GM12878 (cell line): ENCODE results near the gene STX8. TPM values are rescaled to one million over a fixed set of nuclear protein-coding genes. Genes with fewer than 3 reads are reported as not detected.

ENCODE experiments used
- ATAC-seq: fragments of 200-7000 bp; cut with Tn5 transposase; 3 replicates; pipeline ENCODE4 v1.9.1; 2020; ENCODE audit warnings: mild to moderate bottlenecking, moderate library complexity
- BruUV-seq: library from RNA; stranded (reverse); fragments of 400-500 nt; replicated peaks from 2 replicates; lab custom pipeline; 2021; lab: Mats Ljungman, UMichigan
- CTCF ChIA-PET: fragments of 300-600 bp; sonication (Branson Sonifier 250); formaldehyde crosslinking; extraction: SDS; loops from one replicate; lab custom pipeline; 2021; ENCODE audit warnings: inconsistent platforms; lab: Yijun Ruan, JAX
- POLR2A ChIA-PET: fragments of 350-600 bp; formaldehyde crosslinking; extraction: SDS; loops from one replicate; lab custom pipeline; 2021; ENCODE audit warnings: inconsistent platforms; lab: Charles Lee
- RAD21 ChIA-PET: fragments of 300-600 bp; sonication (Branson Sonifier 250); formaldehyde crosslinking; loops from one replicate; lab custom pipeline; 2023; ENCODE audit warnings: antibody characterized with exemption; ENCODE audit not compliant: unreplicated experiment; lab: Charles Lee
- SMC1A ChIA-PET: fragments of 300-600 bp; sonication (Branson Sonifier 250); formaldehyde crosslinking; loops from one replicate; lab custom pipeline; 2023; ENCODE audit not compliant: unreplicated experiment, uncharacterized antibody; lab: Charles Lee
- DNase-seq: peaks from one replicate; pipeline ENCODE4 v3.0.0-alpha.2; 2011; ENCODE audit warnings: low read depth, low spot score
- FAIRE-seq: peaks from 3 replicates; lab custom pipeline; 2011; peaks lifted over from hg19 to GRCh38; lab: Jason Lieb, UNC
- H2AFZ ChIP-seq: 2 replicates; pipeline ENCODE4 v1.6.0; 2011; ENCODE audit warnings: low read depth, low read length, control low read depth; ENCODE audit not compliant: control insufficient read depth
- H3K27ac ChIP-seq: 2 replicates; pipeline ENCODE4 v1.5.1; 2011; ENCODE audit warnings: control low read depth; ENCODE audit not compliant: control insufficient read depth, insufficient read depth
- H3K27me3 ChIP-seq, 2 experiments: replicated peaks in 1 of 2; 2 replicates each; pipeline versions ENCODE4 v1.6.0 to v1.6.1; 2011; ENCODE audit warnings: low read length in 1 of 2; ENCODE audit not compliant: control insufficient read depth in 2 of 2, insufficient read depth in 2 of 2
- H3K36me3 ChIP-seq, 2 experiments: 2 replicates each; pipeline ENCODE4 v1.5.1; 2011; ENCODE audit warnings: low read length in 1 of 2; ENCODE audit not compliant: control insufficient read depth in 2 of 2, insufficient read depth in 2 of 2
- H3K4me1 ChIP-seq: 2 replicates; pipeline ENCODE4 v1.6.1; 2011; ENCODE audit warnings: mild to moderate bottlenecking, low read length, moderate library complexity, mixed read lengths; ENCODE audit not compliant: control insufficient read depth, insufficient read depth
- H3K4me2 ChIP-seq: 2 replicates; pipeline ENCODE4 v1.6.0; 2011; ENCODE audit warnings: control low read depth; ENCODE audit not compliant: control insufficient read depth, insufficient read depth
- H3K4me3 ChIP-seq: fragments of 200-600 bp; sonication (generic); 2 replicates; pipeline ENCODE4 v1.5.1; 2016
- H3K79me2 ChIP-seq: 2 replicates; pipeline ENCODE4 v1.6.0; 2011; ENCODE audit warnings: low read length; ENCODE audit not compliant: control insufficient read depth, insufficient read depth
- H3K9ac ChIP-seq: 2 replicates; pipeline ENCODE4 v1.8.0; 2011; ENCODE audit warnings: low read length, control low read depth, mixed read lengths; ENCODE audit not compliant: control insufficient read depth, insufficient read depth
- H3K9me3 ChIP-seq: replicated peaks from 3 replicates; pipeline ENCODE4 v1.5.1; 2011; ENCODE audit warnings: mild to moderate bottlenecking, low read length; ENCODE audit not compliant: control insufficient read depth, insufficient read depth
- H4K20me1 ChIP-seq: 2 replicates; pipeline ENCODE4 v1.6.0; 2011; ENCODE audit not compliant: control insufficient read depth, insufficient read depth
- BHLHE40 ChIP-seq, 2 experiments: fragments of 450-650 bp in 1 of 2; IDR thresholded peaks; 2 replicates each; pipeline ENCODE4 v1.6.1; 2011 to 2017; ENCODE audit warnings: low read depth in 2 of 2, borderline replicate concordance in 1 of 2, improper control_type of control experiment in 1 of 2, low read length in 1 of 2, mild to moderate bottlenecking in 1 of 2
- NFYA ChIP-seq: IDR thresholded peaks from 2 replicates; pipeline ENCODE4 v1.6.1; 2011; ENCODE audit warnings: low read depth, mild to moderate bottlenecking, low read length, improper control_type of control experiment, borderline replicate concordance
- SUPT20H ChIP-seq: IDR thresholded peaks from 2 replicates; pipeline ENCODE4 v1.6.1; 2011; ENCODE audit warnings: low read depth, mild to moderate bottlenecking, low read length, moderate library complexity, borderline replicate concordance; ENCODE audit not compliant: control insufficient read depth
- ZBED1 ChIP-seq: IDR thresholded peaks from 2 replicates; pipeline ENCODE4 v1.6.1; 2016; ENCODE audit warnings: borderline replicate concordance
- WGBS: methylation state at CpG from one replicate; pipeline ENCODE4 v1.1.6; 2016; ENCODE audit warnings: low lambda C conversion rate; ENCODE audit not compliant: insufficient replicate concordance, insufficient coverage; ENCODE audit errors: missing lambda C conversion rate; 5-methylcytosine and 5-hydroxymethylcytosine counted together
- in situ Hi-C: fragments of 300-500 bp; cut with MboI; formaldehyde crosslinking; loops from 9 replicates; pipeline ENCODE4 v1.14.3; 2018; ENCODE audit warnings: mixed read lengths
- intact Hi-C: fragments of 100-400 bp; cut with micrococcal nuclease; formaldehyde crosslinking; loops from one replicate; pipeline ENCODE4 v1.14.2; 2022; ENCODE audit not compliant: unreplicated experiment
- polyA plus RNA-seq, 11 experiments: library from polyadenylated mRNA; depleted of rRNA in 4 of 11; unstranded in 6 of 11; stranded (reverse) in 5 of 11; fragments of >200 nt; fragmentation: Nextera tagmentation in 4 of 11; fragmentation: Illumina TruSeq in 1 of 11; extraction: Ambion mirVana in 4 of 11; extraction: Trizol in 1 of 11; gene quantifications; 1 replicate in 1 of 11; 2 replicates in 10 of 11; pipeline versions ENCODE4 v1.2.1 to v1.2.3, GENCODE V29; 2011 to 2016; ENCODE audit warnings: inconsistent platforms in 2 of 11, missing spikeins in 2 of 11, low read depth in 1 of 11
- total RNA-seq, 4 experiments: library from RNA; depleted of rRNA in 3 of 4; stranded (reverse); fragments of >200 nt in 3 of 4; fragmentation: Illumina TruSeq in 1 of 4; extraction: Trizol in 1 of 4; gene quantifications; 2 replicates each; pipeline versions ENCODE4 v1.2.1 to v1.2.3, GENCODE V29; 2013 to 2021
- TF ChIP-seq, protein P1 (sequence below): fragments of 450-650 bp; IDR thresholded peaks from 2 replicates; pipeline ENCODE4 v1.6.1; 2016; ENCODE audit warnings: mild to moderate bottlenecking, moderate library complexity, borderline replicate concordance

Gene STX8
- total and polyA plus RNA-seq, 10 of the 15 experiments (the other 5 are each of a cell fraction or from before 2014, with no cell fraction given): 47.9 to 151 (median 72.9) TPM

DNA sequence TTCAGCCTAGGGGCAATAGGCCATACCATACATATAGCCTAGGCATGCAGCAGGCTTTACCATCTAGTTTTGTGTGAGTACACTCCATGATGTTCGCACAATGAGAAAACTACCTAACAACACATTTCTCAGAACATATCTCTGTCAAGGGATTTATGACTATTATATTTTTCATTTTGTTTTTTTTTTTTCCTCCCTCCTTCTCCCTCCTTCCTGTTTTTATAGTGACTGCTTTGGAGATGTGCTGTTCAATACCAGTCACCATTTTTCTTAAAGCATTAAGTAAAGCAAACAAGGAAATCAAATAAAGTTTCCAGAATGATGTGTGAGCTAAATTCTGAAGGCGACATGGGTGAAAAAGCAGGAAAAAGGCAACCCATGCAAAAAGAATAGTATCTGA, 194.6 kb downstream of the STX8 start:
- 95% methylated on average over 2 of the region's 2 CpGs for WGBS
- Histone ChIP-seq H3K36me3 (no peaks in the 10 kb centered on the region), H3K9me3 (no peaks in the 10 kb centered on the region; the same call in 2 of the 3 replicates), H2AFZ (no peak overlapping the region), H4K20me1 (no peaks in the 10 kb centered on the region), H3K27me3 (no peaks in the 10 kb centered on the region), H3K79me2 (no peaks in the 10 kb centered on the region), H3K27ac (no peak overlapping the region), H3K9ac (no peak overlapping the region), H3K4me3 (no peak overlapping the region), H3K4me2 (no peak overlapping the region), H3K4me1 (no peaks in the 10 kb centered on the region)
- ATAC-seq (no peak), FAIRE-seq (no peak), DNase-seq (no peak)
- ChIA-PET RAD21 (no interaction called here), CTCF (no interaction called here), POLR2A (interaction anchor here (0.6 kb wide), 1 partner anchor 77 kb away, joined by 3 read pairs; no protein-coding TSS in a partner anchor), SMC1A (no interaction called here)
- BruUV-seq: no TSS peak
- no peak for TF ChIP-seq ZBED1
- intact Hi-C loops (no loop called here), in situ Hi-C loops (no loop called here)

DNA sequence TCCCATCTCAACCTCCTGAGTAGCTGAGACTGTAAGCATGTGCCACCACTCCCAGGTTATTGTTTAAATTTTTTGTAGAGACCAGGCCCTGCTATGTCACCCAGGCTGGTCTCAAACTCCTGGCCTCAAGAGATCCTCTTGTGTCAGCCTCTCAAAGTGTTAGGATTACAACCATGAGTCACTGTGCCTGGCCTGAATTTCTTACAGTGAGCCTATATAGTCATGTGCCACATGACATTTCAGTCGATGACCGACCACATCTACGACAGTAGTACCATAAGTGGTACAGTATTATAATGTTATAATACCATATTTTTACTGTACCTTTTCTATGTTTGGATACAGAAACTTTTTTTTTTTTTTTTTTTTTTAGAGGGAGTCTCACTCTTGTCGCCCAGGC, 195.3 kb downstream of the STX8 start:
- H3K27me3 ChIP-seq: no peaks in the 10 kb centered on the region
- POLR2A ChIA-PET: no interaction called here
- H3K79me2 ChIP-seq: no peaks in the 10 kb centered on the region
- no peaks in the 10 kb centered on the region for H3K4me1 ChIP-seq
- in situ Hi-C loops: no loop called here
- no peak for TF ChIP-seq NFYA
- TF ChIP-seq SUPT20H: no peak
- TF ChIP-seq, protein P1, sequence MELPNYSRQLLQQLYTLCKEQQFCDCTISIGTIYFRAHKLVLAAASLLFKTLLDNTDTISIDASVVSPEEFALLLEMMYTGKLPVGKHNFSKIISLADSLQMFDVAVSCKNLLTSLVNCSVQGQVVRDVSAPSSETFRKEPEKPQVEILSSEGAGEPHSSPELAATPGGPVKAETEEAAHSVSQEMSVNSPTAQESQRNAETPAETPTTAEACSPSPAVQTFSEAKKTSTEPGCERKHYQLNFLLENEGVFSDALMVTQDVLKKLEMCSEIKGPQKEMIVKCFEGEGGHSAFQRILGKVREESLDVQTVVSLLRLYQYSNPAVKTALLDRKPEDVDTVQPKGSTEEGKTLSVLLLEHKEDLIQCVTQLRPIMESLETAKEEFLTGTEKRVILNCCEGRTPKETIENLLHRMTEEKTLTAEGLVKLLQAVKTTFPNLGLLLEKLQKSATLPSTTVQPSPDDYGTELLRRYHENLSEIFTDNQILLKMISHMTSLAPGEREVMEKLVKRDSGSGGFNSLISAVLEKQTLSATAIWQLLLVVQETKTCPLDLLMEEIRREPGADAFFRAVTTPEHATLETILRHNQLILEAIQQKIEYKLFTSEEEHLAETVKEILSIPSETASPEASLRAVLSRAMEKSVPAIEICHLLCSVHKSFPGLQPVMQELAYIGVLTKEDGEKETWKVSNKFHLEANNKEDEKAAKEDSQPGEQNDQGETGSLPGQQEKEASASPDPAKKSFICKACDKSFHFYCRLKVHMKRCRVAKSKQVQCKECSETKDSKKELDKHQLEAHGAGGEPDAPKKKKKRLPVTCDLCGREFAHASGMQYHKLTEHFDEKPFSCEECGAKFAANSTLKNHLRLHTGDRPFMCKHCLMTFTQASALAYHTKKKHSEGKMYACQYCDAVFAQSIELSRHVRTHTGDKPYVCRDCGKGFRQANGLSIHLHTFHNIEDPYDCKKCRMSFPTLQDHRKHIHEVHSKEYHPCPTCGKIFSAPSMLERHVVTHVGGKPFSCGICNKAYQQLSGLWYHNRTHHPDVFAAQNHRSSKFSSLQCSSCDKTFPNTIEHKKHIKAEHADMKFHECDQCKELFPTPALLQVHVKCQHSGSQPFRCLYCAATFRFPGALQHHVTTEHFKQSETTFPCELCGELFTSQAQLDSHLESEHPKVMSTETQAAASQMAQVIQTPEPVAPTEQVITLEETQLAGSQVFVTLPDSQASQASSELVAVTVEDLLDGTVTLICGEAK: no peak
- no peak for TF ChIP-seq BHLHE40 (IDR thresholded peaks at IDR 0.05; ENCODE audit: borderline replicate concordance in 1 of 2, low read depth in 2 of 2, low read length in 1 of 2)
- RAD21 ChIA-PET: no interaction called here
- no peak overlapping the region for H3K4me3 ChIP-seq
- SMC1A ChIA-PET: no interaction called here
- WGBS: 98% methylated on average over 3 of the region's 4 CpGs
- no peak overlapping the region for H2AFZ ChIP-seq
- BruUV-seq: no TSS peak
- no peak overlapping the region for H3K27ac ChIP-seq
- FAIRE-seq: no peak
- CTCF ChIA-PET: no interaction called here
- no peak overlapping the region for H3K9ac ChIP-seq
- no peaks in the 10 kb centered on the region for H3K36me3 ChIP-seq
- intact Hi-C loops: no loop called here
- H3K9me3 ChIP-seq: no peaks in the 10 kb centered on the region; the same call in 2 of the 3 replicates
- H4K20me1 ChIP-seq: no peaks in the 10 kb centered on the region
- ATAC-seq: no peak
- no peak for DNase-seq
- no peak overlapping the region for H3K4me2 ChIP-seq
